ENCODE measurements around the gene SPRING1. TPM values are rescaled to one million over a fixed set of nuclear protein-coding genes. Genes with fewer than 3 reads are reported as not detected.

The SPRING1 gene, protein sequence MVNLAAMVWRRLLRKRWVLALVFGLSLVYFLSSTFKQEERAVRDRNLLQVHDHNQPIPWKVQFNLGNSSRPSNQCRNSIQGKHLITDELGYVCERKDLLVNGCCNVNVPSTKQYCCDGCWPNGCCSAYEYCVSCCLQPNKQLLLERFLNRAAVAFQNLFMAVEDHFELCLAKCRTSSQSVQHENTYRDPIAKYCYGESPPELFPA
- 92.5 TPM for total RNA-seq

DNA sequence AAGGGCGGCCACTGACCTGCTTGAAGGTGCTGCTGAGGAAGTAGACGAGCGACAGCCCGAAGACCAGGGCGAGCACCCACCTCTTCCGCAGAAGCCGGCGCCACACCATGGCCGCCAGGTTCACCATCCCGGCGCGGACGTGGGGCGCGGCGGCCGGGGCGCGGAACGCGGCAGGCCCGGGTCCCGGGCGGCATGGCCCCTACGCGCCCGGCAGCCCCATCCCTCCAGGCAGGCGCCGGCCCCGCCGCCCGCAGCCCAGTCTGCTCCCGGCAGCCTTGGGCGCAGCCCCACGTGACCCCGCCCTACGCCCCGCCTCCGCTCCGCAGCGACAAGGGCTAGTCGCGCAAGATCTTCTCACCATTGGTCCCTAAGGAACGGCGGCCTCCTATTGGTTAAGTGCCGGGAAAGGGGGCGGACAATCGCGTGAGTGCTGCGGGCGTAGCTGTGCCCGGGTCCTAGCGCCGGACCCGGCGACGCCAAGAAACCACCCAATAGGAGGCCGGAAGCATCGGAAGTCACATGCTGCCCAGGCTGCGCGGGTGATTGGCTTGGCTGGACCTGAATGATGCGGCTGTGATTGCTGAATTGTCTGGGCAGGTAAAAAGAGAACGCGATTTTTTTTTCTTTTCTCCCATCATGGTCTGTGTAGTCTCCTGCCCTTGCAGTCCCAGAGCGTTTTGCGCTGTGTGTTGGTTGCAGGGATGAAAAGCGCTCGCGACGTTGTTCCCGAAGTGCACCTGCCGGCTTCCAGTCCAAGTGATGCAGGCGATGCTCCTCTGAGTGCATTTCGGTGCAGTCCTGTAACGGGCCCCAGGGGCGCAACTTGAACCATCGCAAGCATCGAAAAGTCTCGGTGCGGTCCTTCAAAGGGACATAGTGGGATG lies at the start of gene SPRING1, which contains the start of gene RNFT2:
SPRING1 (minus strand) TSS at position 296 of the 884 bp plus-strand sequence; CDS start at position 127, 169 bp downstream.
RNFT2 (plus strand) TSS at position 542 of the 884 bp plus-strand sequence. CDS start 2,183 bp downstream, outside the sequence.

Small RNAs within 50 kb of the gene (small RNA-seq; reads per million reads assigned to genes)
- gene RNU6-558P (ENCODE audit: low replicate concordance) = not detected

Other genes starting within 250 kb of the SPRING1 start
- 0.29 TPM for gene MAP1LC3B2, start 178.7 kb downstream of the SPRING1 start, total RNA-seq
- 7.4 TPM for gene RNFT2, start 246 bp upstream of the SPRING1 start, total RNA-seq
- gene HRK, start 143.4 kb upstream of the SPRING1 start, total RNA-seq = 0.29 TPM
- 17.9 TPM for gene FBXW8, start 172.9 kb upstream of the SPRING1 start, total RNA-seq

Data from metanephros (tissue), 2 donors.